NCI-H748 (cell line): Measurements from ENCODE around the gene MISP3.
A peak's percentile ranks its signal among the peaks of the same experiment; 100 is the strongest.

ENCODE experiments used
- DNase-seq: peaks from one replicate; lab custom pipeline; 2025; ENCODE audit not compliant: unreplicated experiment; lab: John Stamatoyannopoulos, UW

The MISP3 gene

GRCh38 chr19:14101003-14101545 is 28.5 kb downstream of the MISP3 start:
- no peak for DNase-seq

GRCh38 chr19:14102102-14102696 is 29.6 kb downstream of the MISP3 start:
- no peak for DNase-seq

- no peak for DNase-seq
Measured at GRCh38 chr19:14102756-14103155, 30.2 kb downstream of the MISP3 start.

GRCh38 chr19:14103310-14103709 is 30.7 kb downstream of the MISP3 start:
- no peak for DNase-seq

DNA sequence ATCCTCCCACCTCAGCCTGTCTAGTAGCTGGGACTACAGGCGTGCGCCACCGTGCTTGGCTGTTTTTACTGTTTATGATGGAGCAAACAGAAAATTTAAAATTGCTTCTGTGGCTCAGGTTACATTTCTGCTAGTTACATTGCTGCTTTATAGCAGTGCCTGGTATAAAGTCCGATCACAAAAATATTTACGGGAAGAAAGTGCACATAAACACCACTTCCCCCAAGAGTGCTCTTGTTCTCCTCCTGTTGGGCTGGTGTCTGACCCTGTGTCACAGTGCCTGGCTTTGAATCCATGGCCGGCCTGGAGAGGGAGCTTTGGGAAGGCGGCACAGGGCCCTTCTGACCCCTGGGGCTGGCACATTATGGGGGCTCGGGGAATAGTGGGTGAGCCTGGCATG is 33.1 kb downstream of the MISP3 start:
- no peak for DNase-seq

DNA sequence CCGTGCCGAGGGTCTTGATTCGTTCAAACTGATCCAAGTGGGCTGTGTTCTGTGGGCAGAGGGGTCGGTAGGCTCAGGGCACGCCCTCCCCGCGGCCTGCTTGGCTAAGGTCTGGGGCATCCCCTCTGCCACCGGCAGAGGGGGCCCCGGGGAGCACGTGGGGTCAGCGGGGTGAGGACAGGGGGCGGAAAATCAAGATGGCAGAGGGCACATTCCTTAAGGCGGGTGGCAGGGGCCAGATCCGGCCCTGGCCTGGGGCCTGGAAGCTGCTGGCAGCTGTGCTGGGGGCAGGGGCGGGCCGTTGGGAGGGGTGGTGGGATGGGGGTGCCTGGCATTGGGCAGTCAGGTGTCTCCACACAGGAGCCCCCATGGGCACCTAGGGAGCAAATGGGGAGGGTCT is 34.3 kb downstream of the MISP3 start:
- no peak for DNase-seq

- no peak for DNase-seq
Measured at GRCh38 chr19:14107581-14108461, 35.2 kb downstream of the MISP3 start.

GRCh38 chr19:14110650-14111049 is 38.1 kb downstream of the MISP3 start:
- no peak for DNase-seq

DNA sequence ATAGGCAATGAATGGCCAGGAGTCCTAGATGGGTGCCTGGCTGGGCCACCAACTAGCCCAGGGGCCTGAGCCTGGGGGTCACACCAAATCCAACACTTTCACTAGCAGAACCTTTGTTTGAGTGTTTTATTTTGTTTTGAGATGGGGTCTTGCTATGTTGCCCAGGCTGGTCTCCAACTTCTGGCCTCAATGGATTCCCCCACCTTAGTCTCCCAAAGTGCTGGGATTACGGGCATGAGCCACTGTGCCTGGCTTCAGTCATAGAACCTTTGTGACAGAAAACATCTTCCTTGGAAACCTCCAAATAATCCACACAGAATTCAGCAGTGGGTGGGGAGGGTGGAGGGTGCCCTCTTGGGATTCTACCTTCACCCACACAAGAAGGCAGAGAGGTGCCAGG is 38.9 kb downstream of the MISP3 start:
- no peak for DNase-seq

- DNase-seq: no peak
Measured at GRCh38 chr19:14112051-14112808, 39.6 kb downstream of the MISP3 start.

DNA sequence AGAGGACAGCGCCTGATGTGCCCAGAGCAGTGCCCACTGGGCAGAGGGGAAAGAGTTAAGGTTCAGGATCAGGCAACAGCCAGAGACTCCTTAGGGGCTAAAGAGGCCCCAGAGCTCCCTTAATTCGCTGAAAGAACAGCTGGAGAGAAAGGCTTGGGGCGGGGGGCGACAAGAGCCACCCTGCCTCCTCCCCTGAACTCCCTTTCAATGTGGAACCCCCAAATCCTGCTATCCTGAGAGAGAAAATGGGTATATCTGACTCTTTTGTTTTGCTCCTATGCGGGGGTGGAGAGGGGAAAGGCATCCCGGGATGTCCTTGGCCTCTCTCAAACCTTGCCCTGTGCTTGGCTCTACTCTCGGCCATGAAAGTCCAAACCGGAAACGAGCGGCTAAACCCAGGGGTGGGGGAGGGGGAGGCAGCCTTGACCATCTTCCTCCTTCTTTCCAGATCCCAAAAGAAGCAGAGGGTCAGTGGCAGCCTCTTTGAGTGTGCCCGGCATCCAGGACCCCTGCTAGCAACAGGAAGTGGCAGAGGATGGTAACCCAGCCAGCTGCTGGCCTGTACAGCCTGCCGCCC is 40.3 kb downstream of the MISP3 start:
- no peak for DNase-seq

GRCh38 chr19:14113762-14114414 is 41.3 kb downstream of the MISP3 start:
- no peak for DNase-seq

GRCh38 chr19:14114439-14114838 is 41.9 kb downstream of the MISP3 start:
- no peak for DNase-seq

DNA sequence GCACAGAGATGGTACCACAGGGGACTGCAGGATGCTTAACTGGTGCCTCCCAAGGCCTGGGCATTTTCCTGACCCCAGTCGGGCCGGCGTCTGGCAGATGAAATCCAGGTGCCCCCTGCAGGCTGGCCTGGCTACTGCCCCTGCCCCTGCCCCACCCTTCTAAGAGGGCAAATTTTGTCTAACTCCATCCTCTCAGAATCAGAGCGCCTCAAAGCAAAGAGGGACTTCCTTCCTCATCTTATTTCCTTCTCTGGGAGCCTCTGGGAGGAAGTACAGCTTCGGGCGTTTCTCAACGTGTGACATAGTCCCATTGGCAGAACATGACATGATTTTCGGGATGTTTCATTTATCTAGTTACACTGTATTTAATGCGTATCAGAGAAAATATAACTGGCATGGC is 42.3 kb downstream of the MISP3 start:
- DNase-seq: peak; percentile 16

GRCh38 chr19:14115756-14116155 is 43.2 kb downstream of the MISP3 start:
- no peak for DNase-seq

GRCh38 chr19:14116525-14116917 is 43.9 kb downstream of the MISP3 start:
- DNase-seq: no peak

DNA sequence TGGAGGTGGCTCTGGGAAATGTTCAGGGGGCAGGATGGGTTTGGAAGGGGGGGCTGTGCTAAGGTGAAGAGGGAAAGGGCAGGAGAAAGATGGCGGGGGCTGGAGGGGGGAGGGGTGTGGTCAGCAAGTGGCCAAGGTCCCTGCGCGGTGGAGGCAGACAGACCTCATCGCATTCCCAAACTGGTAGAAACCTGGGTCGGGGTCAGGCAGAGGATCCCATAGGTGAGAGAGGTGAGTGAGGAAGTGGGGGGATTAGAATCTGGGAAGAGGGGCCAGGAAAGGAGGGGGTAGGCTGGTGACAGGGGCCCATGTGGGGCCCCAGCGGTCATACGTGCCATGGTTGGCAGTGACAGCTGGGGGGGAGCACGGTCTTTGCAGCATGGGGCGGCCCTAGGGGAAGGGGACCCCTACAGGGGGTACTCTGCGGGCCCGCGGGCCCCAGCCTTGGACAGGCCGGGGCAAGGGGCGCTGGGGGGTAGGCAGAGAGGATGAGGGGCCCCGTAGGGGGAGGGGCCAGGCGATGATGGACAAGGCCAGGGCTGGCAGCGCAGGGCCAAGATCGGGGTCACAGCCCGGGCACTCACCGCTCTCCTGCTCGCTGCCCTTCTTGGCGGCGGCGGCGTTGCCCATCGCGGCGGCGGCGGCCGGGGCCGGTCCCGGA is 44.5 kb downstream of the MISP3 start:
- DNase-seq: no peak

GRCh38 chr19:14117668-14118164 is 45.1 kb downstream of the MISP3 start, which contains the start of gene PRKACA:
PRKACA (minus strand) TSS chr19:14117762; CDS start chr19:14117547, 215 bp downstream.
- DNase-seq: peak; percentile 98

DNA sequence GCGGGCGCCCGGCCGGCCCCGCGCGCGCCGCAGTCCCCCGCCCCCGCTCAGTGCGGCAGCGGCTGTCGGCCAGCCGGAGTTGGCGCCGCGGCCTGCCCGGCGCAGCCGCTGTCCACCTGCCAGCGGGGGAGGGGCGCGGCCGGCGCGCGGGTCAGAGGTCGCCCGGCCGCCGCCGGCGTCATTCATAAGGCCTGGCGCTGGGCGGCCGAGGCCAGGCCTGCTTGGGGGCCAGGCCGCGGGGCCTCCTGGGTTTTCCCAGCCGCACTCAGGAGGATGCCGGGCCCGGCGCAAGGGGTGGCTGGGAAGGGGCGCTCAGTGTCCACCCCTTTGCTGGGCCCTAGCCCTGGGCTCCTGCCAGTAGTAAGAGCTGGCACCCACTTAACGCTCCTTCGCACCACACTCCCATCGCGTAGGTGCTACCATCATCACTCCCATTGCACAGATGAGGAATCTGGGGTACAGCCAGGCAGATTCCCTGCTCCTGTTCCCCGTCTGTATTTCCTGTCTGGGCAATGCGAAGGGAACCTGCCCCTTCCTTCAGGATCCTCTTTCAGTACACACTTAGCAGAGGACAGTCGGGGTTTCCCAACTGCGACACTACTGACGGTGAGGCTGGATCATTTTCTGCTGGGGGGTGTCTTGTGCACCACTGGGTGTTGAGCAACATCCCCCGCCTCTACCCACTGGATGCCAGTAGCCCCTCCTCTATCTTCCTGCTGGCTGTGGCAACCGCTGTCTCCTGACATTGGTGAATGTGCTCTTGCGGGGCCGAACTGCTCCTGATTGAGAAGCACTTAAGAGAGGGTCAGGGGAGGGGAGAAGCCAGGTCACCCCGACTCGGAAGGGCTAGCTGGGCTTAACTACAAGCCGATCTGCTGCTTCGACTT is 45.8 kb downstream of the MISP3 start:
- no peak for DNase-seq
